ENCODE results near the gene TEP1.
"Not testable (repeated sequence)": the region's sequence is repeated elsewhere in the genome, so short reads cannot be mapped to it uniquely, and the experiment has no call there.

The TEP1 gene

DNA sequence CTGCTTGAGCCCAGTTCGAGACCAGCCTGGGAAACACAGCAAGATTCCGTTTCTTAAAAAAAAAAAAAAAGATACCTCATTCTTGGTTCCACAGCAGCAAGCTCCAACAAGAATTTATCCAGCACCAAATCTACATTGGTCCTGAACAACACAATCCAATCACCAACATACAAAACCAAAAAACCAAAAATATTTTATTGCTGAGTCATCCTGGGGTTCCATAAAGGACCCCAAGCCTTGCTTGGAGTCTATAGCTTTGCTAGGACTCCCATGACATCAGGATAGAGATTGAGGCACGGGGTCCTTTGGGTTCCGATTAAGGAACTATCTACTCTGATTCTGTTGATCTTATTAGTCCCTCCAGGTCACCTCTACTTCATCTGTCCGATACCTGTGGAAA, 33.6 kb upstream of the TEP1 start:
- 96% methylated on average over 5 of the region's 5 CpGs for WGBS
- Histone ChIP-seq H3K4me1 (ENCODE audit: insufficient read depth, low read length) (no peaks in the 10 kb centered on the region), H3K9ac (ENCODE audit: low read depth, low read length) (no peak overlapping the region), H3K9me3 (ENCODE audit: insufficient read depth, low read depth, low read length) (no peaks in the 10 kb centered on the region), H3K27ac (ENCODE audit: low read depth, low read length) (no peak overlapping the region), H3K27me3 (ENCODE audit: insufficient read depth, low read length) (no peaks in the 10 kb centered on the region), H3K4me3 (ENCODE audit: low read length) (no peak overlapping the region), H3K36me3 (ENCODE audit: insufficient read depth, low read length) (peaks cover 72% of the 10 kb centered on the region)

DNA sequence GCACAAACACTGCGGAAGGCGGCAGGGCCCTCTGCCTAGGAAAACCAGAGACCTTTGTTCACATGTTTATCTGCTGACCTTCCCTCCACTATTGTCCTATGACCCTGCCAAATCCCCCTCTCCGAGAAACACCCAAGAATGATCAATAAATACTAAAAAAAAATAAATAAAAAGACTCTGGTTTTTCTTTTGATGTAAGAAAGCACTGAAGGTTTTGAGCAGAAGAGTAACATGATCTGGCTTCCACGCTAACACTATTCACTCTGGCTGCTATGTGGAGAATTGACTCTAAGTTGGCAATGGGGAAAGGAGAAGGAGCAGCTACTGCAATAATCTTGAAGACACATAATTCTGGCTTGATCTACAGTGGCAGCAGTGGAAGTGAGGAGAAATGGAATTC, 30.3 kb upstream of the TEP1 start:
- peaks cover 39% of the 10 kb centered on the region for H3K36me3 ChIP-seq (ENCODE audit: insufficient read depth, low read length)
- not testable (repeated sequence) for H3K9me3 ChIP-seq (ENCODE audit: insufficient read depth, low read depth, low read length); H3K27me3 ChIP-seq (ENCODE audit: insufficient read depth, low read length); H3K27ac ChIP-seq (ENCODE audit: low read depth, low read length); H3K4me3 ChIP-seq (ENCODE audit: low read length); H3K9ac ChIP-seq (ENCODE audit: low read depth, low read length); H3K4me1 ChIP-seq (ENCODE audit: insufficient read depth, low read length)
- 100% methylated on average over 1 of the region's 4 CpGs for WGBS

DNA sequence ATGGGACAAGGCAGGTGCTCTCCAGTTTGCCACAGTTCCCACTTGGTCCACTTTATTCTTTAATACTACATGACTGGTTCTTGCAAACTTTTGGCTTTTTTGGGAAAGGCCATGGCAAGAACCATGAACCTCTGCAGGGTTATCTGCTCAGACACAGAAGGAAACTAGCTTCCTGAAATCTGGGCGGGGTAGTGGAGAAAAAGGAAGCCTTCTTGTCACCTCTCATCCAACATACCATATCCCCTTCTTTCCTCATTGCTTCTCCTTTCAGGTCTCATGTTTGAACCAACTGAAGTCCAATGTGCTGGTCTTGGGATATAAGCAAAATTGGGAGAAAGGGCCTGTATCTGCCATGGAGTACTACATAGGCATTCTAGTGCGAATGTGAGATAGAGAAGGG, 28.2 kb upstream of the TEP1 start:
- Histone ChIP-seq H3K27me3 (ENCODE audit: insufficient read depth, low read length) (no peaks in the 10 kb centered on the region), H3K9ac (ENCODE audit: low read depth, low read length) (no peak overlapping the region), H3K4me3 (ENCODE audit: low read length) (no peak overlapping the region), H3K9me3 (ENCODE audit: insufficient read depth, low read depth, low read length) (no peaks in the 10 kb centered on the region), H3K27ac (ENCODE audit: low read depth, low read length) (no peak overlapping the region), H3K36me3 (ENCODE audit: insufficient read depth, low read length) (peaks cover 17% of the 10 kb centered on the region), H3K4me1 (ENCODE audit: insufficient read depth, low read length) (no peaks in the 10 kb centered on the region)
- WGBS: 89% methylated on average over 2 of the region's 2 CpGs

DNA sequence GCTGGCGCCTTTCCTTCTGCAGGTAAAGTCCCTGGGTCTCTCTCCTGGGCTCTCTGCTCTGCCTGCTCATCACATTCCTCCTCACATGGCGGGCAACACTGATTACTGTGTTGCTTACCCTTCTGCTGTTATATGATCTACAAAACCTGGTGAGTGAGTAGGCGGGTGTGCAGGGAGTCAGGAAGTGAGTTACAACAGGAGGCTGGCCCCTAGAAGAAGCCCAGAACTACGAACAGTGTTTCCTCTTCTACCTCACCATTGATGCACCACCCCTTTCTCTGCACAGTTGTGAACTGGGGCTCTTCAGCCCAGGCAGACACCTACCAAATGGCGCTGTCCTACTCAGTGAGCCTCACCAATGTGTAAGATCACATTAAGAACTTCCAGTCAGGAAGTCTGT, 27.6 kb upstream of the TEP1 start:
- H3K4me1 ChIP-seq (ENCODE audit: insufficient read depth, low read length): no peaks in the 10 kb centered on the region
- H3K9me3 ChIP-seq (ENCODE audit: insufficient read depth, low read depth, low read length): no peaks in the 10 kb centered on the region
- 91% methylated on average over 5 of the region's 5 CpGs for WGBS
- no peak overlapping the region for H3K9ac ChIP-seq (ENCODE audit: low read depth, low read length)
- no peak overlapping the region for H3K4me3 ChIP-seq (ENCODE audit: low read length)
- peaks cover 12% of the 10 kb centered on the region for H3K36me3 ChIP-seq (ENCODE audit: insufficient read depth, low read length)
- H3K27ac ChIP-seq (ENCODE audit: low read depth, low read length): no peak overlapping the region
- H3K27me3 ChIP-seq (ENCODE audit: insufficient read depth, low read length): no peaks in the 10 kb centered on the region

DNA sequence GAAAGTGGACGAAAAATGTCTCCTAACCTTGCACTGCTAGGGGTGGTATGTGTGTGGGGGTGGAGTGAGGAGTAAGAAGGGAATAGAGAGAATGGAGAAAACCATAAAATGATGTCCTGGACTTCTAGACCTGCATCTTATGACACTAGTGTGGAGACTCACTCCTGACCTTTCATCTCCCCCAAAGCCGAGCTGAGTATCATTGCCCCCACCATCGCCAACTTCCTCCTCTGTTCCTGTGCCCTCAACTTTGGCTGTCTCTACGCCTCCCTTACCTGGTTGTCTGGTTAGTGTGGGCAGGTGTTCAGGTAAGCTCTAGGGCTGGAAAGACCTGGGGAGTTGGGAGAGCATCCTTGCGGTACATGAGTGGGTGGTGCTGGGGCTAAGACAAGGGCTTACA, 27.2 kb upstream of the TEP1 start:
- Histone ChIP-seq H3K9ac (ENCODE audit: low read depth, low read length) (no peak overlapping the region), H3K27me3 (ENCODE audit: insufficient read depth, low read length) (no peaks in the 10 kb centered on the region), H3K36me3 (ENCODE audit: insufficient read depth, low read length) (peaks cover 7% of the 10 kb centered on the region), H3K9me3 (ENCODE audit: insufficient read depth, low read depth, low read length) (no peaks in the 10 kb centered on the region), H3K4me3 (ENCODE audit: low read length) (no peak overlapping the region), H3K4me1 (ENCODE audit: insufficient read depth, low read length) (no peaks in the 10 kb centered on the region; the same call in 1 of the 2 replicates), H3K27ac (ENCODE audit: low read depth, low read length) (no peak overlapping the region)
- 95% methylated on average over 5 of the region's 5 CpGs for WGBS

DNA sequence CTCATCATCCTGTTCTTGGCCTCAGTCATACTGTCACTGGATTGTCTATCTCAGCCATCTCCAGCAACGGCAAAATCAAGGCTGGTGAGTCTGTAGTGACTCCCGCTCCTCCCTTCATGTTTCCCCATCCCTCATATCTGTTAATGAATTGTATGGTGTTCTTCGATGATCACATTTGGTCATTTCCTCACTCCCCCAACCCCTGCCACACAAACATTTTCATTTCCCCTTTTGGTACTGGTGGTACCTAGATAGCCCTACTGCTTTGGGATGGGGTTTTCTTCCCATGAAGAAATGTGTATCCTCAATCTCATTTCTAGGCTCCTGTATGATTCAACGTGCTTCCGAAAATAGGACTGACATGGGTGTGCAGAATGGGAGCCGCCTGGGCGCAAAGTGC, 25.4 kb upstream of the TEP1 start:
- H3K27me3 ChIP-seq (ENCODE audit: insufficient read depth, low read length): no peaks in the 10 kb centered on the region
- H3K9ac ChIP-seq (ENCODE audit: low read depth, low read length): no peak overlapping the region
- 95% methylated on average over 5 of the region's 7 CpGs for WGBS
- H3K4me1 ChIP-seq (ENCODE audit: insufficient read depth, low read length): no peaks in the 10 kb centered on the region; the same call in 1 of the 2 replicates
- H3K36me3 ChIP-seq (ENCODE audit: insufficient read depth, low read length): no peaks in the 10 kb centered on the region
- H3K9me3 ChIP-seq (ENCODE audit: insufficient read depth, low read depth, low read length): no peaks in the 10 kb centered on the region
- H3K4me3 ChIP-seq (ENCODE audit: low read length): no peak overlapping the region
- no peak overlapping the region for H3K27ac ChIP-seq (ENCODE audit: low read depth, low read length)

DNA sequence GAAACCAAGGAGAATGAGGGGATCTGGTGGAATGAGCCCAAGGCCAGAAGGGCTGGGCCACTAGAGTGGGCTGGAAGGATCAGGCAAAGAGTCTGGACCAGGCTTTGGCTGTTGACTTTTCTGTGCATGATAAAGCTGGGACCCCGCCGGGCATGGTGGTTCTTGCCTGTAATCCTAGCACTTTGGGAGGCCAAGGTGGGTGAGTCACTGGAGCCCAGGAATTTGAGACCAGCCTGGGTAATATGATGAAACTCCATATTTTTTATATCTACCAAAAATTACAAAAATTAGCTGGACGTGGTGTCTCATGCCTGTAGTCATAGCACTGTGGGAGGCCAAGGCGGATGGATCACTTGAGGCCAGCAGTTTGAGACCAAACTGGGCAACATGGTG, 23.1 kb upstream of the TEP1 start:
- no peaks in the 10 kb centered on the region for H3K9me3 ChIP-seq (ENCODE audit: insufficient read depth, low read depth, low read length)
- H3K27ac ChIP-seq (ENCODE audit: low read depth, low read length): no peak overlapping the region
- no peaks in the 10 kb centered on the region for H3K27me3 ChIP-seq (ENCODE audit: insufficient read depth, low read length)
- H3K4me3 ChIP-seq (ENCODE audit: low read length): no peak overlapping the region
- no peak overlapping the region for H3K9ac ChIP-seq (ENCODE audit: low read depth, low read length)
- no peaks in the 10 kb centered on the region for H3K36me3 ChIP-seq (ENCODE audit: insufficient read depth, low read length)
- no peaks in the 10 kb centered on the region; the same call in 1 of the 2 replicates for H3K4me1 ChIP-seq (ENCODE audit: insufficient read depth, low read length)
- WGBS: 92% methylated on average over 4 of the region's 4 CpGs

DNA sequence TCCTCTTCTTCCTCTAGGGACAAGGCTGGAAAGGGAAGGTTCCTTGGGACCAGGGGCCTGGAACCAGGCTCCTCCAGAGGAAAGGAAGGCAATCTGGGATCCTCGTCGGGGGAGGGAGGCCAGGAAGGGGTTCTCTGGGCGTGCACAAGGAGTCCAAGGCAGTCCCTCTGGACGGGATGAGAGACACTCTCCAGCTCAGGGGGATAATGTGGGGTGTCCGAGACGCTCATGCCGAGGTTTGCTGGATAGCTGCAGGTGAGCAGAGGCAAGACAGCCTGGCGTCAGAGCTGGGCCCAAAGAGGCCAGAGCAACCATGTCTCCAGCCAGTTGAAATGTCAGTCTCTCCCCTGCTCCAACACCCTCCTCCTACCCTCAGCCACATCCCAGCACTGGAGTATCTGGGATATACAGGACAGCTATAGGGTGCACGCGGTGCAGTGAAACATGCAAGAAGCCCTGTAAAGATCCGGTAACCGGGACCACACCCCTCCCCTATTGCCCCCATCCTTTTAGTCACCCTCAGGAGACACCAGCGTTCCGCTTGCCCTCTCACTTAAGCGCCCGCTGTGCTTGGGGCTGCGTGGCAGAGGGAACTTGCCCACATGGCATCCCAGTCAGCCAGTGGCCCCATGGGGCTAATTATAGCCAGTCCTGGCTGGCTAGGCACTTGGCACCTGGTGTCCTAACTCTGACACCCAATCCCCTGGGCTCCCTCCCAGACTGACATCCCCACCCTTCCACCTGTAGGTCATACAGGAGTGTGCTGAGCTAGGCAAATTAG, 22.5 kb upstream of the TEP1 start, which contains the start of gene KLHL33:
TSS of gene KLHL33 (minus strand) at position 585 of the 781 bp plus-strand sequence. CDS start at position 230, 355 bp downstream.
- Histone ChIP-seq H3K36me3 (ENCODE audit: insufficient read depth, low read length) (no peaks in the 10 kb centered on the region), H3K4me3 (ENCODE audit: low read length) (no peak within 1 kb of the TSS), H3K27me3 (ENCODE audit: insufficient read depth, low read length) (no peaks in the 10 kb centered on the region), H3K9me3 (ENCODE audit: insufficient read depth, low read depth, low read length) (no peaks in the 10 kb centered on the region), H3K4me1 (ENCODE audit: insufficient read depth, low read length) (no peaks in the 10 kb centered on the region; the same call in 1 of the 2 replicates), H3K9ac (ENCODE audit: low read depth, low read length) (no peak within 1 kb of the TSS), H3K27ac (ENCODE audit: low read depth, low read length) (no peak within 1 kb of the TSS)
- WGBS: 94% methylated on average over 17 of the region's 17 CpGs

DNA sequence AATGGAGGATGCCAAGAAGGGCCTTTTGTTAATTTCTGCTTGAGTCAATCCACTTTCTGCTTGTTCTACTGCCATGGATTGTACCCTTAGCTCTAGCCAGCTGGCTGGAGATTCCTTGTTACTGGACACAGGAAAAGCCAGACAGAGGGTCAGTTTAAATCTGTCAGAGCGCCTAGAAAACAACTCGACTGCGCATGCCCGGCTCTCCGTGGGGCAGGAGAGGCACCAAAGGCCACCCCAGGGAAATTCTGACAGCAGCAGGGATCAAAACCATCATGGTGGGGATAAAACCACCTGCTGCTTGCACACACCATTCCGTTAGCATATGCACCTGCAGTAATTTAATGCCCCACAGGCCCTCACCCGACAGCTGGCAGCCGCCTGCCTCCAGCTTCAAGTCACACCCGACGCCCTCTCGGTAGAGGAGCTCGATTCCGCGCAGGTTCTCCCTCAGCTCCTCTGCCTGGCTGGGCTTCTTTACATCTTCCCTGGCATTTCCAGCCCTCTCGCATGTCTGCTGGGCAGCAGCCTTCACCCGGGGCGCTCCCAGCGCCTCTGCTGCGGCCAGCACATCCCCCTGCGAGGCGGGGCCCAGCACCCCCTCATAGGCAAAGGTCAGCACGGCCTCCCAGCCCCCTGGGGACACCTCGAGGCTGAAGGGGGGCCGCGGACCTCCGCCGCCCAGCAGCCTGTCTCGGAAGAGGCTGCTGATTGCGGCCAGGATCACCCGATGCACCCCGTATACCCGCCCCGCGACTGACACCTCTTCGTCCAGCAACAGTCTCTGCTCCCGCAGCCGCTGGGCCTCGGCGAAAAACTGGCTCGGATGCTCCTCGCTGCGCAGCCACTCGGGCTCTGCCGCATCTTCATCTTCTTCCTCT, 21.6 kb upstream of the TEP1 start:
- no peaks in the 10 kb centered on the region for H3K9me3 ChIP-seq (ENCODE audit: insufficient read depth, low read depth, low read length)
- H3K9ac ChIP-seq (ENCODE audit: low read depth, low read length): no peak overlapping the region
- H3K4me1 ChIP-seq (ENCODE audit: insufficient read depth, low read length): no peaks in the 10 kb centered on the region; the same call in 1 of the 2 replicates
- WGBS: 89% methylated on average over 44 of the region's 44 CpGs
- no peak overlapping the region for H3K27ac ChIP-seq (ENCODE audit: low read depth, low read length)
- H3K4me3 ChIP-seq (ENCODE audit: low read length): no peak overlapping the region
- H3K27me3 ChIP-seq (ENCODE audit: insufficient read depth, low read length): no peaks in the 10 kb centered on the region
- H3K36me3 ChIP-seq (ENCODE audit: insufficient read depth, low read length): no peaks in the 10 kb centered on the region

DNA sequence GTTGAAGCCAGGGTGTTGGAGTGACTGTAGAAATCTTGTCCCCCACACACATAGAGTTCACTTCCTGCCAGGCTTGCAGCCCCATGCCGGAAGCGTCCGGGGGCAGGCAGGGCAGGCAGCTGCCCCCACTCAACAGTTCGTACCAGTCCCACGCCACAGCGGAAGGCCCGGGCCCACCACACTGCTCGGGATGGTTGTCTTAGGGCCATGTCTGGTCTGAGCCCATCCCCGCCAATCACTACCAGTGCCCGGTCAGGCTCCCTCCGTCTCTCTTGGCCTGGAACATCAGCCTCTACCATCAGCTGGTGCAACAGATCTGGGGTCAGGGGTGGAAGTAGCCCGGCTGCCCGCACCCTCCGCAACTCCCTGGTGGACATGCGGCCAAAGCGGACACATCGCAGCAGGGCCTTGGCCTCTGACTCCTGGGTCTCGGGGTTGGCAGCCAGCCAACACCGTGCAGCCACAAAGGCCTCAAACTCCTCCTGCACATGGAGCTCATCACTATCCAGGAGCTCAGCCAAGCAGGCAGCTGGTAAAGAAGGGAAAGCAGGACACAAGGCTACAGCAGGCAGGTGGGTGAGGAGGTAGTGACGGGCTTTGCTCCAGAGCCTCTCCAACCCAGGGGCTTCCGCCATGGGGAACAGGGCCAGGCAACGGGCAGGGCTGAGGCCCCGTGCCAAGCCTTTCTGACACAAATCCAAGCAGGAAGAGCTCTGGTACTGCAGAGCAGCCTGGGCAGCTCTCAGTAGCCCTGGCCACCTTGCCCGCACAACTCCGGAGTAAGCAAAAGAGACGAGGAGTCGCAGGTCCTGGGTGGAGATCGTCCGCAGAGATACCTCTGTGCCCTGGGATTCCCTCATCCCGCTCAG, 16.7 kb upstream of the TEP1 start:
- Histone ChIP-seq H3K27ac (ENCODE audit: low read depth, low read length) (no peak overlapping the region), H3K27me3 (ENCODE audit: insufficient read depth, low read length) (no peaks in the 10 kb centered on the region), H3K4me1 (ENCODE audit: insufficient read depth, low read length) (peaks cover 10% of the 10 kb centered on the region; the same call in 1 of the 2 replicates), H3K36me3 (ENCODE audit: insufficient read depth, low read length) (no peaks in the 10 kb centered on the region), H3K9me3 (ENCODE audit: insufficient read depth, low read depth, low read length) (no peaks in the 10 kb centered on the region), H3K9ac (ENCODE audit: low read depth, low read length) (no peak overlapping the region), H3K4me3 (ENCODE audit: low read length) (no peak overlapping the region)
- 93% methylated on average over 30 of the region's 30 CpGs for WGBS

Measured in HUES64 (cell line).